H9 (cell line): ENCODE measurements around the gene RPL37. TPM values are rescaled to one million over a fixed set of nuclear protein-coding genes. Genes with fewer than 3 reads are reported as not detected.

Source experiments
- DNase-seq: peaks from one replicate; pipeline ENCODE4 v3.0.0-alpha.2; 2017
- H2AFZ ChIP-seq: one replicate; pipeline ENCODE4 v1.6.1; 2013; ENCODE audit warnings: mild to moderate bottlenecking, low read length, control low read depth, moderate library complexity
- H2AK5ac ChIP-seq: 2 replicates; pipeline ENCODE4 v1.6.1; 2013; ENCODE audit warnings: low read length, control low read depth, mixed read lengths; ENCODE audit not compliant: insufficient read length
- H2BK120ac ChIP-seq: one replicate; pipeline ENCODE4 v1.6.1; 2013; ENCODE audit warnings: low read depth, mild to moderate bottlenecking, low read length, control low read depth, inconsistent platforms; ENCODE audit not compliant: poor library complexity, severe bottlenecking
- H2BK12ac ChIP-seq: 2 replicates; pipeline ENCODE4 v1.6.1; 2013; ENCODE audit warnings: low read length, control low read depth, mixed read lengths, low read depth; ENCODE audit not compliant: insufficient read length
- H2BK15ac ChIP-seq: 2 replicates; pipeline ENCODE4 v1.6.1; 2013; ENCODE audit warnings: low read depth, low read length, control low read depth
- H2BK20ac ChIP-seq: one replicate; pipeline ENCODE4 v1.6.1; 2013; ENCODE audit warnings: low read depth, mild to moderate bottlenecking, low read length, control low read depth, inconsistent platforms; ENCODE audit not compliant: poor library complexity, severe bottlenecking
- H2BK5ac ChIP-seq: 2 replicates; pipeline ENCODE4 v1.6.1; 2013; ENCODE audit warnings: low read length, control low read depth, mixed read lengths; ENCODE audit not compliant: insufficient read length
- H3K14ac ChIP-seq: 2 replicates; pipeline ENCODE4 v1.6.1; 2013; ENCODE audit warnings: low read length, control low read depth; ENCODE audit not compliant: insufficient read depth
- H3K18ac ChIP-seq: 2 replicates; pipeline ENCODE4 v1.6.1; 2013; ENCODE audit warnings: low read depth, mild to moderate bottlenecking, mixed read lengths, low read length, control low read depth; ENCODE audit not compliant: insufficient read length
- H3K23ac ChIP-seq: 2 replicates; pipeline ENCODE4 v1.6.1; 2013; ENCODE audit warnings: low read length, control low read depth, mixed read lengths, low read depth; ENCODE audit not compliant: insufficient read length
- H3K23me2 ChIP-seq: 2 replicates; pipeline ENCODE4 v1.6.1; 2013; ENCODE audit warnings: low read depth, mild to moderate bottlenecking, mixed read lengths, low read length, control low read depth; ENCODE audit not compliant: insufficient read length, poor library complexity, severe bottlenecking
- H3K27ac ChIP-seq: 2 replicates; pipeline ENCODE4 v1.5.1; 2013; ENCODE audit warnings: low read length, control low read depth, mixed read lengths, low read depth; ENCODE audit not compliant: insufficient read length
- H3K27me3 ChIP-seq: 2 replicates; pipeline ENCODE4 v1.6.1; 2013; ENCODE audit warnings: low read length, control low read depth, inconsistent platforms; ENCODE audit not compliant: insufficient read depth
- H3K4ac ChIP-seq: 2 replicates; pipeline ENCODE4 v1.6.1; 2013; ENCODE audit warnings: low read depth, mild to moderate bottlenecking, control low read depth, inconsistent platforms, low read length, moderate library complexity
- H3K4me1 ChIP-seq: 2 replicates; pipeline ENCODE4 v1.6.1; 2013; ENCODE audit warnings: low read length, control low read depth, inconsistent platforms; ENCODE audit not compliant: insufficient read depth
- H3K4me2 ChIP-seq: 2 replicates; pipeline ENCODE4 v1.6.1; 2013; ENCODE audit warnings: low read length, control low read depth, mixed read lengths; ENCODE audit not compliant: insufficient read length, insufficient read depth
- H3K56ac ChIP-seq: 2 replicates; pipeline ENCODE4 v1.6.1; 2013; ENCODE audit warnings: low read depth, mild to moderate bottlenecking, mixed read lengths, low read length, control low read depth; ENCODE audit not compliant: insufficient read length
- H3K79me1 ChIP-seq: 2 replicates; pipeline ENCODE4 v1.6.1; 2013; ENCODE audit warnings: low read depth, mild to moderate bottlenecking, moderate library complexity, low read length, control low read depth, inconsistent platforms; ENCODE audit not compliant: insufficient read depth, poor library complexity, severe bottlenecking
- H3K79me2 ChIP-seq: 2 replicates; pipeline ENCODE4 v1.6.1; 2013; ENCODE audit warnings: low read length, control low read depth, inconsistent platforms; ENCODE audit not compliant: insufficient read depth
- H3K9ac ChIP-seq: 2 replicates; pipeline ENCODE4 v1.6.1; 2013; ENCODE audit warnings: low read length, control low read depth, mixed read lengths; ENCODE audit not compliant: insufficient read length; ENCODE audit errors: extremely low read depth
- H3K9me3 ChIP-seq: one replicate; pipeline ENCODE4 v1.6.1; 2013; ENCODE audit warnings: low read depth, low read length, inconsistent platforms; ENCODE audit not compliant: control insufficient read depth
- H3T11ph ChIP-seq: one replicate; pipeline ENCODE4 v1.6.1; 2013; ENCODE audit warnings: mild to moderate bottlenecking, low read length, control low read depth, inconsistent platforms
- H4K20me1 ChIP-seq: one replicate; pipeline ENCODE4 v1.6.1; 2013; ENCODE audit not compliant: control insufficient read depth, insufficient read length, insufficient read depth
- H4K5ac ChIP-seq: 2 replicates; pipeline ENCODE4 v1.6.1; 2013; ENCODE audit warnings: low read depth, mild to moderate bottlenecking, mixed read lengths, low read length, control low read depth; ENCODE audit not compliant: insufficient read length
- H4K8ac ChIP-seq: replicated peaks from 2 replicates; pipeline ENCODE4 v1.6.1; 2013; ENCODE audit warnings: low read length, control low read depth, mixed read lengths, low read depth; ENCODE audit not compliant: insufficient read length
- H4K91ac ChIP-seq: 2 replicates; pipeline ENCODE4 v1.6.1; 2013; ENCODE audit warnings: low read depth, mild to moderate bottlenecking, moderate library complexity, mixed read lengths, low read length, control low read depth; ENCODE audit not compliant: insufficient read length
- H3K27ac Mint-ChIP-seq, 3 experiments: 2 replicates in 2 of 3; 3 replicates in 1 of 3; pipeline ENCODE4 v1.8.0; 2020 to 2021; ENCODE audit warnings: mixed read lengths in 3 of 3, mild to moderate bottlenecking in 1 of 3, moderate library complexity in 1 of 3
- H3K27me3 Mint-ChIP-seq: 2 replicates; pipeline ENCODE4 v1.8.0; 2021; ENCODE audit warnings: low read depth, mild to moderate bottlenecking, moderate library complexity, mixed read lengths
- H3K36me3 Mint-ChIP-seq, 3 experiments: 2 replicates in 2 of 3; 3 replicates in 1 of 3; pipeline ENCODE4 v1.8.0; 2020 to 2021; ENCODE audit warnings: low read depth in 3 of 3, mixed read lengths in 3 of 3; ENCODE audit not compliant: insufficient read depth in 1 of 3
- H3K4me1 Mint-ChIP-seq, 2 experiments: 2 replicates each; pipeline ENCODE4 v1.8.0; 2020; ENCODE audit warnings: mixed read lengths in 2 of 2
- H3K4me3 Mint-ChIP-seq, 2 experiments: 2 replicates in 1 of 2; 3 replicates in 1 of 2; pipeline ENCODE4 v1.8.0; 2020 to 2021; ENCODE audit warnings: mild to moderate bottlenecking in 2 of 2, mixed read lengths in 2 of 2, moderate library complexity in 1 of 2
- H3K9me3 Mint-ChIP-seq, 2 experiments: 2 replicates in 1 of 2; 3 replicates in 1 of 2; pipeline ENCODE4 v1.8.0; 2020; ENCODE audit warnings: mild to moderate bottlenecking in 2 of 2, mixed read lengths in 2 of 2, moderate library complexity in 1 of 2
- CTCF ChIP-seq: fragments of 200-600 bp; sonication (generic); conservative IDR thresholded peaks from 3 replicates; pipeline ENCODE4 v1.8.0; 2021; ENCODE audit warnings: antibody characterized with exemption, mild to moderate bottlenecking
- WGBS: extraction: QIAGEN DNeasy Blood & Tissue Kit; methylation state at CpG from one replicate; pipeline ENCODE4 v1.1.7; 2013; ENCODE audit warnings: missing lambda C conversion rate, low lambda C conversion rate, mixed read lengths; ENCODE audit not compliant: insufficient read length; ENCODE audit errors: extremely low coverage; 5-methylcytosine and 5-hydroxymethylcytosine counted together
- total RNA-seq: library from RNA; stranded (reverse); gene quantifications from 2 replicates; pipeline ENCODE4 v1.2.1, GENCODE V29; 2021

The RPL37 gene
- total RNA-seq, 1 experiment from 2014 or later: 1,735 TPM

GRCh38 chr5:40846371-40846770, 11.3 kb upstream of the RPL37 start:
- no peak overlapping the region for H3K14ac ChIP-seq
- no peaks in the 10 kb centered on the region for H3K79me2 ChIP-seq
- TF ChIP-seq CTCF: no peak
- no peak overlapping the region for H3K27ac Mint-ChIP-seq
- H2BK5ac ChIP-seq: no peak overlapping the region
- H3K4me3 Mint-ChIP-seq: no peak overlapping the region
- H4K8ac ChIP-seq: no peak overlapping the region
- no peak overlapping the region for H3K18ac ChIP-seq
- no peaks in the 10 kb centered on the region for H3K9me3 ChIP-seq
- no peak overlapping the region for H2AK5ac ChIP-seq
- no peak overlapping the region for H3K27ac ChIP-seq
- H3K56ac ChIP-seq: no peak overlapping the region
- no peaks in the 10 kb centered on the region for H3K9me3 Mint-ChIP-seq
- H3K9ac ChIP-seq: no peak overlapping the region
- H3K4ac ChIP-seq: no peak overlapping the region
- no peak overlapping the region for H2BK12ac ChIP-seq
- H3K4me1 Mint-ChIP-seq: peaks cover 7% of the 10 kb centered on the region in 2 experiments
- no peak for DNase-seq
- no peak overlapping the region for H3K23ac ChIP-seq
- H3K79me1 ChIP-seq: no peaks in the 10 kb centered on the region
- WGBS: no CpG with 5 or more reads among the region's 2 CpGs
- H4K20me1 ChIP-seq: peaks cover 4% of the 10 kb centered on the region
- H3K36me3 Mint-ChIP-seq: no peaks in the 10 kb centered on the region
- no peak overlapping the region for H4K91ac ChIP-seq
- no peaks in the 10 kb centered on the region for H3K23me2 ChIP-seq
- no peaks in the 10 kb centered on the region for H3K27me3 ChIP-seq
- H3T11ph ChIP-seq: no peak overlapping the region
- no peaks in the 10 kb centered on the region for H3K4me1 ChIP-seq
- no peak overlapping the region for H2BK20ac ChIP-seq
- no peak overlapping the region for H3K4me2 ChIP-seq
- no peak overlapping the region for H2AFZ ChIP-seq
- no peak overlapping the region for H4K5ac ChIP-seq
- H2BK15ac ChIP-seq: no peak overlapping the region
- no peak overlapping the region for H2BK120ac ChIP-seq
- H3K27me3 Mint-ChIP-seq: no peaks in the 10 kb centered on the region
